ENCODE data around the gene RBM26. TPM values are rescaled to one million over a fixed set of nuclear protein-coding genes. Genes with fewer than 3 reads are reported as not detected.

RBM26 gene
- total RNA-seq, 4 donors from 2014 or later: 29.1 to 45.2 (median 39.3) TPM

DNA sequence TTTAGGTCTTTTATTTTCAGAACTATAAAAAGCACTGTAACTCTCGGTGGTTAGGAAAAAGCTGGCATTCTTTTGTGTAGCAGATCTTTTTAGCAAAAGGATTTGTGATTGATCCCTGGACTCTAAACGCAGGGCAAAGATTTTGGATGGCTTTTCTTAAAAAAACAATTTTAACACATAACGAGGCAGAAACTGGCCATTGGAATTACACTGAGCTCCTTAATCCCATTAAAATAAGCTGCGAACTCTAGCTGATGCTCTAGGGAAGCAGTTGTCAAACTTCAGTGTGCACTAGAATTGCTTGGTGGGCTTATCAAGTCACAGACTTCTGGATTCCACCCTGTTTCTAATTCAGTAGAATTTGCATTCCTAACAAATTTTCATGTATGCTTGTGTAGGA is 41.1 kb upstream of the RBM26 start:
- no peak for TF ChIP-seq CTCF (IDR thresholded peaks at IDR 0.05; ENCODE audit: low read depth)

- no peak for TF ChIP-seq CTCF (IDR thresholded peaks at IDR 0.05; ENCODE audit: low read depth)
Observed at GRCh38 chr13:79445968-79446645, 40.1 kb upstream of the RBM26 start.

DNA sequence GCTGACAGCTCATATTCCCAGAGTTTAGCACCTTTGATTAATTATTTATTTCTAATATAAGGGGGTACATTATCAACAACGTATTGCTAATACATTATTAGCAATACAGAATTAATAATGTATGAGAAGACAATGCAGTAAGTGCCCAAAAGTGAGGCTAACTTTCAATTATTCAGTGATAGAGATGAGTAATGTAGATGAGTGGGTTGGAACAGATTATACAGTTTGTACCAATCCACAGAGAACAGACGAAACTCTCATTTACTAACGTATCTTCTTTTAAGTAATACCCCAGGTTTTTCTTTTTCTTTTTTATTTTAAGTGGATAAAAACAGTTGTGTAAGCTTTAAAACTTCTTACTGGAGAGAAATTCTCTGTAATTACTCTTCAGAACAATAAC is 36.7 kb upstream of the RBM26 start:
- no peak for TF ChIP-seq CTCF (IDR thresholded peaks at IDR 0.05; ENCODE audit: low read depth)

- TF ChIP-seq CTCF (IDR thresholded peaks at IDR 0.05; ENCODE audit: low read depth): no peak
Observed at GRCh38 chr13:79442221-79442620, 36.2 kb upstream of the RBM26 start.

DNA sequence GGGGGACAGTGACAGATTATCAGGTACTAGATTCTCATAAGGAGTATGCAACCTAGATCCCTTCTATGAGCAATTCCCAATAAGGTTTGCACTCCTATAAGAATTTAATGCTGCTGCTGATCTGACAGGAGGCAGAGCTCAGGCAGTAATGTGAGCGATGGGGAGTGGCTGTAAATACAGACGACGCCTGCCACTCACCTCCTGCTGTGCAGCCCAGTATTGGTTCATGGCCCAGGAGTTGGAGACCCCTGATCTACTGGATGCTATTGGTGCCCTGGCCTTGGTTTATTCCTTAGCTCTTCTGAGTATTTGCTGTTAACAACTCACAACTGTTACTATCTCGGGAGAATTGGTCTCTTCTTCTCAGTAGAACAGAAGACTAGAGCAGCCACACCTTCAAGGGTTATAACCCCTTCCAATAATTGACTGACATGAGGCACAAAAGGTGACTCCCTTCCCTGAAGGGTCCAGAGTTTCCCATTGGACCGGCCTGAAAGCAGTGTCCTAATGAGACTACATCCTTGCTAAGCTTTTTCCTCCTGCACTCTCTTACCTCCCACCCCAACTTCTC is 35.0 kb upstream of the RBM26 start:
- no peak for TF ChIP-seq CTCF (IDR thresholded peaks at IDR 0.05; ENCODE audit: low read depth)

DNA sequence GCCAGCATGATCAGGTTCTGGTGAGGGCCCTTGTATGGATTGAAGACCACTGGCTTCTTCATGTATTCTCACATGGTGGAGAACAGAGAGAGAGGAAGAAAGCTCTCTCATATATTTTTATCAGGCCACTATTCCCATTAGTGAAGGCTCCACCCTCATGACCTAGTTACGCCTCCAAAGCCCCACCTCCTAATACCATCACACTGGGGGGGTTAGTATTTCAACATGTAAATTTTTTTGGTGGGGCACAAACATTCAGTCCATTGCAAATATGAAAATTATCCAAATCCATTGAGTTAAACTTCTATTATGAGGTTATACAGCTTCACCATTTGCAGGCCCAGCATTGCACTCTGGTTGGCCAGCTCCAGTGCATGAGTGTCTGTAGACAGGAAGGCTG is 33.2 kb upstream of the RBM26 start:
- no peak for TF ChIP-seq CTCF (IDR thresholded peaks at IDR 0.05; ENCODE audit: low read depth)

DNA sequence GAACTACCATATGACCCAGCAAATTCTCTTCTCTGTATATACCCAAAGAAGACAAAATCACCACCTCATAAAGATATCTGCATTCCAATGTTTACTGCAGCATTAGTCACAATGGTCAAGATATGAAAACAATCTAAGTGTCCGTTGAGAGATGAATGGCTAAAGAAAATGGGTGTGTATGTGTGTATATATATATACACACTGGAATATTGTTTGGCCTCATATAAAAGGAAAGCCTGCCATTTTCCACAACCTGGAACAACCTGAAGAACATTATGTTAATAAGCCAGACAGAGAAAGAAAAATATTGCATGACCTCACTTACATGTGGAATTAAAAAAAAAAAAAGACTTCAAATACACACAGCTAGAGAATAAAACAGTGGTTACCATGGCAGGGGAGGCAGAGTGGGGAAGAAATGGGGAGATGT is 29.5 kb upstream of the RBM26 start:
- no peak for TF ChIP-seq CTCF (IDR thresholded peaks at IDR 0.05; ENCODE audit: low read depth)
